Inflammatory macrophage treated with lipopolysaccharide for 1 hour (primary cell): ENCODE measurements around the gene MRPS5.

Experiments used
- DNase-seq, 2 donors: peaks; one replicate each; pipeline ENCODE4 v3.0.0-alpha.2; 2020 to 2022

The MRPS5 gene

DNA sequence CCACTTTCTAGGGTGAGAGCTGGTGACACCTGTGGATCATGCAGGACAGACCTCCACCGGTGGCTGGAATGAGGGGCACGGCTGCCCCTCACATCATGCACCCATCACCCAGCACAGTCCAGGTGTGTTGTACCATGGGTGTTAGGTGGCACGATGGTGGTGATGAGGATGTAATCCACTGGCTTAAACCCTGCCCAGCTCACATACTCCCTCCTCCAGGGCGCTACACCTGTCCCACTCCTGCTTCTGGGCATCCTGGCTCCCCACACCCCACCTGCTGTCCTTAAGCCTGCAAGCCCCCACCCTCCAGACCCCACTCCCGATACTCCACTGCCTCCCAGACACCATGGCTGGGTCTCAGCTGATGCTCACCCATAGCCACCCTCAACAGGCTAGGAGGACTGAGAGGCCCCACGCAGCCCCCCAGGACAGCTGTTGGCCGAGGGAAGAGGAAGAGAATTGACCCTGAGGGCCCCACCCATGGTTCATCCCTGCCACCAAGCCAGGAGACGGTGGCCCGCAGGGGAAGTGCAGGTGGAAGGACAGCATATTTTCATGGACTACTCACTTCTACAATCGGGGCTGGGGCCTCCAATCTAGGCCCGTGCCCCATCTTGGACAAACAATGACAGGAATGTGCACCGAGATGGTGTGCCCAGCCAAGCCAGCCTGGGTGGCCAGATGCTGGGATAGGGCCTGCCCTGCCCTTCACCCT, 61.8 kb downstream of the MRPS5 start:
- no peak for DNase-seq

- no peak for DNase-seq
Observed at GRCh38 chr2:95058989-95059641, 62.5 kb downstream of the MRPS5 start.

DNA sequence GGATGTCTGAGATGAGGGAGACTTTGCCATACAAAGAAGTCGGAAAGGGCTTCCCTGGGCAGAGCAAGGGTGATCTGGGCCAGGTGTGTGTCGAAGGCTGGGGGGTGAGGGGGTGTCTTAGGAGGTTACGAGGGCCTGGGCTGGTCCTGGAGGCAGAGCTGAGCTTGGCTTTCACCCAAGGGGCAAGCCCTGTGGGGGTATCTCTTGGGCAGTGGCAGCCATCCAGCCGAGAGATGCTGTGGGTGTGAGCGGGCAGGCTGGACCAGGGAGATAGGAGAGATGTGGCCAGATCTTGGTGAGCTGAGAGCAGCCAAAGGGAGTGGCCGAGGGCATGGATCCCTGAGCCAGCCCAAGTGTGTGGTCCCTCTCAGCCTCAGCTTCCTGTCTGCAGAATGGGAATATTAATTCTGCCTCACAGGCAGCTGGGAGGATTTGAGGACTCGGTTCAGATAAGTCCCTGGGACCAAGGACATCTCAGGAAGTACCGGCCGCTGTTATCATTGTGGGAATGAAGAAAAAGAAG, 63.1 kb downstream of the MRPS5 start:
- DNase-seq: no peak

GRCh38 chr2:95057535-95058370, 63.9 kb downstream of the MRPS5 start:
- DNase-seq: no peak

DNA sequence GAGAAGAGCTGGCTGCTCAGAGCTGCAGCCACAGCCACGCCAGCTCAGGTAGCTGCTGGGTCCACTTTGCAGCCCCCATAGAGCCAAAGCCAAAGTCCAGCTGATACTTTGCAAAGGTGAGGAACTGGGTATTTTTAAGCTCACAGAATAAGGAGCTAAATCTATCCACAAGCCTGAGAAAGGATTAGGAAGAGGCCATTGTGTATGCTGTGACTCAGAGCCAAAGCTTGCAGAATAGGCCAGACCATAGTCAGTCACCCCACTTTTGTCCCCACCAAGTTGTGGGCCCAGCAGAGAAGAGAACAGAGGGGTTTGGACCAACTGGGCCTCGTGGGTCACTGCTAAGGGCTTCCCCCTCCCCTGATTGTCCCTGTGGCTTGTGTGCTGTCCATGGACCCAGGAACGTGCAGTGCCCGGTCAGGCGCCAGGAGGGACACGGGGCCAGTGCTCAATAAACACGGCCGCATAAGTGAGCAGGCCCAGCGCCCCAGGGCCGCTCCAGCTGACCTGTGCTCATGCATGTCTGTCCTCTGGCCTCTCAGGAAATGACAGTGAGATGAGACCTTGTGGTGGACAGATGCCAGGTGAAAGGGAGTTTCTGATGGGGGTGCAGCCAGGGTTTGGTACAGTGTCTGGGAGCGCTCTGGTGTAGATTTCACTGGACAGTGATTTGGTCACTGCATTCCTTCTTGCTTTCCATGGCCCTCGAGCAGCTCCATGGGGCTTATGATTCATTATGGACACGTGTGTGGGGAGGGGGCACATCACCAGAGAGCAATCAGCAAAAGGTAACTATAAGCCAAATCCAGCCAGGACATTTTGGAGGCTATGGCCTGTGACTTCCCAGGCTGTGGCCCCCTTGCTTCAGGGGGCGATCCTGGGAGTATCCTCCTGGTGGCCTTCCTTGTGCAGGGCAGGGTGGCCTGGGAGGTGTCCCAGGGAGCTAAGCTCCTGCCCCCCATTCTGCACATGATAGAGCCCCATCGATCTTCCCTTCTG, 64.8 kb downstream of the MRPS5 start:
- DNase-seq: no peak

DNA sequence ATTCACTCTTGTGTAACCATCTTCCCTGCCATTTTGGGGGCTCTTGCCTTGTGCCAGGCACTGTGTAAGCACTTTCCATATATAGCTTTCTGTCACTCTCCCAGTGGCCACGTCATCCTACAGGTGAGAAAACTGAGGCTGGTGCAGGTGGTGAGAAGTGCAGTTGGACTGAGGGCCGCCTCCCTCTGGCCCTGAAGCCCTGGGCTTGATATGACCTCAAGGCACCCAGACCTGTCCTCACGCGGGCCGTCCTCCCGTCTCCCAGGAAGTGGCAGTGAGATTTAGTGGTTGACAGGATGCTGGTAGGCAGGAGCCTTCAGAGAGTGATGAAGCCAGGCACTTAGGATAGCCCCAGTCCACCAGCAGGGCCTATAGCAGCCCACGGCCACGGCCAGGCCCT, 65.6 kb downstream of the MRPS5 start:
- no peak for DNase-seq

GRCh38 chr2:95055262-95055661, 66.3 kb downstream of the MRPS5 start:
- DNase-seq: no peak

DNA sequence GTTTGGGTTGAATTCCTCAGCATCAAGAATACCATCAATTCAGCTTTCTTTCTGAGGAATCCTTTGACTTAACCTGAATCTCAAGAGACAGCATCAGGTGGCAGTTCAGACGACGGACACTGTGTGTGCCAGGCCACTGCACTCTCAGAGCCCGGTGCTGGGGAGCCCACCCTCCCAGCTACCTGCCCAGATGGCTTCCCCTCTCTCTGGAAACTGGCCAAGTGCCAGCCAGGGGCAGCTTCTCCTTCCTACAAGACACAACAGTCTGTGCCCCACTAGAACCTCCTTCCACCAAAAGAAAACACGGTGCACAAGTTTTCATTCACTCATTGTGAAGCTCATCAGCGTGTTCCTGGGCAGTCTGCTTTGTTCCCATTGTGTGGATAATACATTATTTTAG, 67.6 kb downstream of the MRPS5 start:
- no peak for DNase-seq

DNA sequence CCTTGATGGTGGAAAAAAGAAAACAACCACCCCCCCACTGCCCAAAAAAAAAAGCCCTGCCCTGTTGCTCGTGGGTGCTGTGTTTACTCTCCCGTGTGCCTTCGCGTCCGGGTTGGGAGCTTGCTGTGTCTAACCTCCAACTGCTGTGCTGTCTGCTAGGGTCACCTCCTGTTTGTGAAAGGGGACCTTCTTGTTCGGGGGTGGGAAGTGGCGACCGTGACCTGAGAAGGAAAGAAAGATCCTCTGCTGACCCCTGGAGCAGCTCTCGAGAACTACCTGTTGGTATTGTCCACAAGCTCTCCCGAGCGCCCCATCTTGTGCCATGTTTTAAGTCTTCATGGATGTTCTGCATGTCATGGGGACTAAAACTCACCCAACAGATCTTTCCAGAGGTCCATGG, 68.1 kb downstream of the MRPS5 start:
- no peak for DNase-seq

DNA sequence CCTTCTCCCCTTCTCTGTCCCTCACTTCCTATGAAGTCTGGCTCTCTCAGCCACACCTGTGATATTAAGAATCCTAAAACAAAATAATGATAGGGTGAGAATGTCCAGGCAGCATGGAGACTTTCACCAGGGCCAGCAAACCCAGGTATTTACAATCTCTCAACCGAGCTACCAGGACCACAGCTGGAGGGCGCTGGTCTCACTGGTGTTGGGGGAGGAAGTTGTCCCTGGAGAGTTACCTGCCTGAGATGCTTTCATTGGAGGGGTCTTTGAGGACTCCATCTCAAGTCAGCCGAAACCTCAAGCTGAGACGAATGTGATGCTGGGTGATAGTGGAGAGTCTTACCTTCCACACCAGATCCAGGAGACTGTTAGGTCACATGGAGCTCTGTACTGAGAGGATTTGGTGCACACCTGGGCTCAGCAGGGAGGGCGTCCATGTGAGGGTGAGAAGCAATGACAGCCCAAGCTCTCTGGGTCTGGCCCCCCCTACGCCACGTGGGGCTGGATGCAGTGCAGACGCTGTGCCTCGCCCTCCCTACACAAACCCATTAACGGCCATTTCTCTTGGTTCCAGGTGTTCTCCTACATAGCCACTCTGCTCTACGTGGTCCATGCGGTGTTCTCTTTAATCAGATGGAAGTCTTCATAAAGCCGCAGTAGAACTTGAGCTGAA, 68.7 kb downstream of the MRPS5 start:
- no peak for DNase-seq

- no peak for DNase-seq
Observed at GRCh38 chr2:95052307-95052706, 69.3 kb downstream of the MRPS5 start.

GRCh38 chr2:95051626-95052025, 70.0 kb downstream of the MRPS5 start:
- no peak for DNase-seq

- DNase-seq: no peak
Observed at GRCh38 chr2:95050385-95051300, 71.0 kb downstream of the MRPS5 start.

DNA sequence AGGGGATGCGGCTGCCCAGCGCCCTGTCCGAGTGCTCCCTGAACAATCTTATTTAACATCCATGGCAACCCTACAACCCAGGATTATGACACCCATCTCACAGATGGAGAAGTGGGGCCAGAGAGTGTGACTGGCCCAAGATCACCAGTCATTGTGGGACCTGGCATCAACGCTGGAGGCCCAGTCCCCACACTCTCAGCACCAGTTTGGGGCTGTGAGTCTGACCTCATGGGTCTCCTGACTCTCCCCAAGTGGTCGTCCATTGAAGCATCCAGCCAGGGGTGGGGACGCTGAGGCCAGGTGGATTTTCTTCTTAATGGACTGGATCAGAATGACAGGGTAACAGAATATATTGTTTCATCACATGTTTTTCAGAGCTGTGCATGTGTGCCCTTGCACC, 71.6 kb downstream of the MRPS5 start:
- no peak for DNase-seq

GRCh38 chr2:95049683-95049955, 72.0 kb downstream of the MRPS5 start:
- DNase-seq: no peak

GRCh38 chr2:95048825-95049682, 72.6 kb downstream of the MRPS5 start:
- DNase-seq: no peak

- no peak for DNase-seq
Observed at GRCh38 chr2:95047629-95048510, 73.7 kb downstream of the MRPS5 start.

DNA sequence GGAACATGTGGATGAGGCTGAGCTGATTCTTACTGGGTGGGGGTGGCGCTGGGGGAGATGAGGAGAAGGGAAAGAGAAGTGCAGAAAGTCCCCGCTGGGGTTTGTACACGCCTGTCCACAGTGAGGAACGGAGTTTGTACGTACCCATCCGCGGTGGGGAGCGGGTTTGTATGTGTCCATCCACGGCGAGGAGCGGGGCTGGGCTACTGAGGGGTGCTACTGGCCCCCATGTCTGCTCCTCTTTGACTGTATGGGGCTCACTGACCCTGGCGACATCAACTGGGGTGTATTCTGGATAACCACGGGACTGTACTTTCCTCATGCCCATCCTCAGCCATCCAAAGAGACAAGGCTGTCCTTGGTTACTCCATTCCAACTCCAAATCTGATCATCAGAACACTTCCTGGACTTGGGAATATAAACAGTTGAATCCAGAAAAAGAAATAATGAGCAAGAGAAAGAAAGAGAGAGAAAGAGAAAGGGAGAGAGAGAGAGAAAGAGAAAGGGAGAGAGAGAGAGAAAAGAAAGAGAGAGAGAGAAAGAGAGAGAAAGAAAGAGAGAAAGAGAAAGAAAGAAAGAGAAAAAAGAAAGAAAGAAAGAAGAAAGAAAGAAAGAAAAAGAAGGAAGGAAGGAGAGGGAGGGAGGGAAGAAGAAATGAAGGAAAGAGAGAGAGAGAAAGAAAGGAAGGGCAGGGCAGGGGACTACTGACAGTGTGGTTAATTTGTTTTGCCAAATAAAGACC, 75.1 kb downstream of the MRPS5 start:
- DNase-seq: no peak
